ENCODE results near the gene TTC16. TPM values are rescaled to one million over a fixed set of nuclear protein-coding genes. Genes with fewer than 3 reads are reported as not detected.

The TTC16 gene
- total and polyA plus RNA-seq, 2 of the 8 experiments (the other 6 are each of a cell fraction or from before 2014, with no cell fraction given) = 0.03 TPM; not detected in 1

- TF ChIP-seq RNF2 (IDR thresholded peaks at IDR 0.05; ENCODE audit: borderline replicate concordance, low read depth, low read length, missing control alignments, poor library complexity, severe bottlenecking) (no peak), SP1 (IDR thresholded peaks at IDR 0.05; ENCODE audit: low read depth, low read length) (no peak), PHF8 (conservative IDR thresholded peaks at IDR 0.05; ENCODE audit: low read depth, low read length) (no peak), BACH1 (IDR thresholded peaks at IDR 0.05; ENCODE audit: low read length) (no peak), SIRT6 (IDR thresholded peaks at IDR 0.05; ENCODE audit: low read length) (no peak), POLR2A (IDR thresholded peaks at IDR 0.05; ENCODE audit: control extremely low read depth in 1 of 2, low read depth in 2 of 2, low read length in 2 of 2) (no peak)
Measured at GRCh38 chr9:127711226-127711701, 4.6 kb upstream of the TTC16 start (continued).
